GM12874 (cell line): ENCODE measurements around the gene HACL1.

Experiments
- CTCF ChIP-seq: IDR thresholded peaks from 2 replicates; pipeline ENCODE4 v1.5.1; 2011; ENCODE audit warnings: low read depth, mild to moderate bottlenecking, control low read depth, low read length, moderate library complexity; ENCODE audit not compliant: insufficient read depth

Gene HACL1

GRCh38 chr3:15514663-15515340 is 86.6 kb downstream of the HACL1 start:
- TF ChIP-seq CTCF, result no peak

- no peak for TF ChIP-seq CTCF
Observed at GRCh38 chr3:15513810-15514662, 87.3 kb downstream of the HACL1 start.

GRCh38 chr3:15513116-15513515 is 88.3 kb downstream of the HACL1 start:
- TF ChIP-seq CTCF, result no peak

- no peak for TF ChIP-seq CTCF
Observed at GRCh38 chr3:15512166-15512565, 89.2 kb downstream of the HACL1 start.

- no peak for TF ChIP-seq CTCF
Observed at GRCh38 chr3:15511156-15511555, 90.2 kb downstream of the HACL1 start.
